Activated CD8-positive, alpha-beta T cell treated with anti-CD3 and anti-CD28 coated beads, Interleukin-2, amount 10 ng/mL, durations not matched to agents 7 days and 5 days (primary cell): Measurements from ENCODE around the gene WDR76. TPM values are rescaled to one million over a fixed set of nuclear protein-coding genes. Genes with fewer than 3 reads are reported as not detected.
A peak's percentile ranks its signal among the peaks of the same experiment; 100 is the strongest.
"Not testable (repeated sequence)": the region's sequence is repeated elsewhere in the genome, so short reads cannot be mapped to it uniquely, and the experiment has no call there.

Experiments used
- ATAC-seq: fragments of 150-1000 bp; cut with Tn5 transposase; one replicate; pipeline ENCODE4 v1.10.0; 2021; ENCODE audit warnings: moderate library complexity
- CTCF ChIA-PET: fragments of 350-600 bp; sonication (Branson Sonifier 250); formaldehyde crosslinking; loops from one replicate; lab custom pipeline; 2021; ENCODE audit warnings: antibody characterized with exemption; lab: Charles Lee
- POLR2A ChIA-PET: fragments of 350-600 bp; sonication (Branson Sonifier 250); formaldehyde crosslinking; loops from one replicate; lab custom pipeline; 2021; ENCODE audit warnings: antibody characterized with exemption; lab: Charles Lee
- DNase-seq: peaks from one replicate; pipeline ENCODE4 v3.0.0-alpha.2; 2020
- H3K27ac Mint-ChIP-seq: one replicate; pipeline ENCODE4 v1.8.0; 2021; ENCODE audit warnings: mild to moderate bottlenecking, mixed read lengths
- H3K27me3 Mint-ChIP-seq: one replicate; pipeline ENCODE4 v1.8.0; 2021; ENCODE audit warnings: low read depth, mixed read lengths
- H3K36me3 Mint-ChIP-seq: one replicate; pipeline ENCODE4 v1.8.0; 2021; ENCODE audit warnings: low read depth, mixed read lengths
- H3K4me1 Mint-ChIP-seq: one replicate; pipeline ENCODE4 v1.8.0; 2021; ENCODE audit warnings: low read depth, mixed read lengths
- H3K4me3 Mint-ChIP-seq: one replicate; pipeline ENCODE4 v1.8.0; 2021; ENCODE audit warnings: mild to moderate bottlenecking, mixed read lengths
- H3K9me3 Mint-ChIP-seq: one replicate; pipeline ENCODE4 v1.8.0; 2022; ENCODE audit warnings: mixed read lengths; ENCODE audit not compliant: insufficient read depth
- total RNA-seq, 2 experiments: library from RNA; stranded (reverse); gene quantifications; one replicate each; pipeline ENCODE4 v1.2.3, GENCODE V29; 2021

The WDR76 gene
- total RNA-seq, 2 experiments from 2014 or later, result 87.0 to 88.7 TPM

- H3K9me3 Mint-ChIP-seq, result no peaks in the 10 kb centered on the region
- H3K27ac Mint-ChIP-seq, result peak within 1 kb of the TSS; percentile 96
- H3K27me3 Mint-ChIP-seq, result no peaks in the 10 kb centered on the region
- peaks cover 44% of the 10 kb centered on the region for H3K36me3 Mint-ChIP-seq
- H3K4me3 Mint-ChIP-seq, result peak within 1 kb of the TSS; percentile 89
- ATAC-seq (peak; percentile 82), DNase-seq (peak; percentile 96)
- peaks cover 60% of the 10 kb centered on the region for H3K4me1 Mint-ChIP-seq
- POLR2A ChIA-PET, result interaction anchor here (0.6 to 3.1 kb wide), 15 partner anchors 14 to 606 kb away, joined by 3 to 23 read pairs (median 4); partner anchors contain the start of genes CTDSPL2, ELL3, HYPK and SERINC4
- CTCF ChIA-PET, result interaction anchor here (0.8 to 2.3 kb wide), 6 partner anchors 8 to 79 kb away, joined by 3 to 11 read pairs (median 4); partner anchors contain the start of genes ELL3, HYPK, PDIA3 and SERINC4
Observed at GRCh38 chr15:43824302-43825246, 2.2 kb upstream of the WDR76 start, which contains the start of gene MFAP1. MFAP1 (minus strand) TSS chr15:43824690; CDS start chr15:43824569, 121 bp downstream.

GRCh38 chr15:43825305-43825704 lies 1.5 kb upstream of the WDR76 start:
- not testable (repeated sequence) for H3K27me3 Mint-ChIP-seq, H3K9me3 Mint-ChIP-seq, H3K4me3 Mint-ChIP-seq, DNase-seq, H3K27ac Mint-ChIP-seq, ATAC-seq
- Mint-ChIP-seq H3K36me3 (peaks cover 47% of the 10 kb centered on the region), H3K4me1 (peaks cover 63% of the 10 kb centered on the region)
- ChIA-PET POLR2A (interaction anchor here (1.0 to 3.1 kb wide), 5 partner anchors 23 to 76 kb away, joined by 3 to 23 read pairs (median 11); partner anchors contain the start of genes ELL3, HYPK and SERINC4), CTCF (interaction anchor here (2.0 to 2.3 kb wide), 2 partner anchors 25 to 49 kb away, joined by 8 to 11 read pairs; partner anchors contain the start of genes ELL3, HYPK and SERINC4)

DNA sequence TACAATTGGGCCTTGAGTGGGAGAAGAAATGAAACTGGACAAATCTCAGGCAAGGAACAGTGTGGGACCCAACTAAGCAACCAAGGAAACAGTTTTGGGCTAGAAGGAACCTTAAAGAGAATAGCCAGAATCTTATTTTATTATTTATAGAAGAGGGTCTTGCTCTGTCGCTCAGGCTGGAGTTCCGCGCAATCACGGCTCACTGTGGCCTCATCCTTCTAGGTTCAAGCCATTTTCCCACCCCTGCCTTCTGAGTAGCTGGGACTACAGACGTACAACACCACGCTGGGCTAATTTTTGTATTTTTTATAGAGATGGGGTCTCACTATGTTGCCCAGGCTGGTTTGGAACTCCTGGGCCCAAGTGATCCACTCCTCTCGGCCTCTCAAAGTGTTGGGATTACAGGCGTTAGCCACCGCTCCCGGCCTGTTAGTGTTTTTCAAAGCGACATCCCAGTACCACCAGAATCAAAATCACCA lies 734 bp upstream of the WDR76 start:
- Mint-ChIP-seq H3K4me3 (peak overlapping the region; percentile 85), H3K4me1 (peaks cover 60% of the 10 kb centered on the region), H3K9me3 (no peaks in the 10 kb centered on the region), H3K27me3 (no peaks in the 10 kb centered on the region), H3K27ac (peak overlapping the region; percentile 95), H3K36me3 (peaks cover 51% of the 10 kb centered on the region)
- no peak for ATAC-seq
- ChIA-PET POLR2A (interaction anchor here (2.0 to 3.1 kb wide), 2 partner anchors 25 to 49 kb away, joined by 9 to 18 read pairs; partner anchors contain the start of genes ELL3, HYPK and SERINC4), CTCF (interaction anchor here (2.0 to 2.3 kb wide), 2 partner anchors 26 to 50 kb away, joined by 8 to 11 read pairs; partner anchors contain the start of genes ELL3, HYPK and SERINC4)
- DNase-seq, result no peak

DNA sequence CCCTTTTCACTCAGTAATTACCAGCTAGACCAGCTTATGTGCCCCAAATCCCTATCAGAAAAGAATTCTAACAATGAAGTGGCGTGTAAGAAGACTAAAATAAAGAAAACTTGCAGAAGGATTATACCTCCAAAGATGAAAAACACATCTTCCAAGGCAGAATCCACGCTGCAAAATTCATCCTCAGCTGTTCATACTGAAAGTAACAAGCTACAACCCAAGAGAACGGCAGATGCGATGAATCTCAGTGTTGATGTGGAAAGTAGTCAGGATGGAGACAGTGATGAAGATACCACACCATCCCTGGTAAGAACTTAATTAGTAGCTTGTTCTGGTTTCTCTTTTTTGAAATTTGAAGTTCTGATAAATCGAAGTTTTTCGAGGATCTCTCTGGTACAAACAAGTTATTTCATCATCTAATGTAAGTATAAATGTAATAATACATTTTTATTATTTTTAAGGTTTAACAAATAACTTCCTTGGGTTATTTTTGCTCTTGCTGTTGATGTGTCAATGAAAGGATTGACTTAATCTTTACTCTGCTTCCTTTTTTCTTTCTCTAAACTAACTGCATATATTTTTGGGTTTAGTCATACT lies 1.4 kb downstream of the WDR76 start:
- peaks cover 54% of the 10 kb centered on the region for H3K36me3 Mint-ChIP-seq
- H3K4me3 Mint-ChIP-seq, result peak overlapping the region; percentile 85
- ChIA-PET CTCF (interaction anchor here (0.8 to 1.4 kb wide), 7 partner anchors 8 to 58 kb away, joined by 3 to 5 read pairs (median 3); partner anchors contain the start of genes ELL3 and SERF2), POLR2A (interaction anchor here (0.5 to 2.0 kb wide), 7 partner anchors 13 to 459 kb away, joined by 3 to 9 read pairs (median 6); partner anchors contain the start of genes ELL3, HYPK, SERF2 and SERINC4)
- H3K27me3 Mint-ChIP-seq, result no peaks in the 10 kb centered on the region
- peak overlapping the region; percentile 95 for H3K27ac Mint-ChIP-seq
- DNase-seq (peak; percentile 45), ATAC-seq (peak; percentile 20)
- H3K4me1 Mint-ChIP-seq, result peaks cover 57% of the 10 kb centered on the region
- H3K9me3 Mint-ChIP-seq, result no peaks in the 10 kb centered on the region

DNA sequence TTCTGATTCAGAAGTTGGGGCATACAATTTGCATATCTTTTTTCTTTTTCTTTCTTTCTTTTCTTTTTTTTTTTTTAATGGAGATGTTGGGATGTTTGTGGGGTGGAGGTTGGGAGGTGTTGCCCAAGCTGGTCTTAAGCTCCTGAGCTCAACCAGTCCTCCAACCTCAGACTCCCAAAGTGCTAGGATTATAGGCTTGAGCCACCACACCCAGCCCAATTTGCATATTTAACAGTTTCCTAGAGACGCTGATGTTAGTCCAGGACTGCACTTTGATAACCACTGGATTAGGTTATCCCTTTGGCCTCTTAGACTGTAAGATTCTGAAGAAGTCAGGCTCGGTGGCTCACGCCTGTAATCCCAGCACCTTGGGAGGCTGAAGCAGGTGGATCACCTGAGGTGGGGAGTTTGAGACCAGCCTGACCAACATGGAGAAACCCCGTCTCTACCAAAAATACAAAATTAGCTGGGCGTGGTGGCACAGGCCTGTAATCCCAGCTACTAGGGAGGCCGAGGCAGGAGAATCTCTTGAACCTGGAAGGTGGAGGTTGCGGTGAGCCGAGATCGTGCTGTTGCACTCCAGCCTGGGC lies 3.2 kb downstream of the WDR76 start:
- Mint-ChIP-seq H3K27ac (peak overlapping the region; percentile 47), H3K4me3 (peak overlapping the region; percentile 85), H3K4me1 (peaks cover 53% of the 10 kb centered on the region), H3K36me3 (peaks cover 60% of the 10 kb centered on the region)
- CTCF ChIA-PET, H3K9me3 Mint-ChIP-seq, H3K27me3 Mint-ChIP-seq, DNase-seq, ATAC-seq: not testable (repeated sequence)
- POLR2A ChIA-PET, result interaction anchor here (0.6 to 1.9 kb wide), 2 partner anchors 29 kb away, joined by 3 to 10 read pairs; partner anchors contain the start of genes HYPK and SERINC4

- ChIA-PET POLR2A (interaction anchor here (0.6 to 1.9 kb wide), 6 partner anchors 9 to 38 kb away, joined by 3 to 10 read pairs (median 4); partner anchors contain the start of genes HYPK and SERINC4), CTCF (interaction anchor here (1.2 kb wide), 2 partner anchors 54 to 670 kb away, joined by 3 to 4 read pairs; partner anchors contain the start of gene ELL3)
- H3K27ac Mint-ChIP-seq, result peak overlapping the region; percentile 11
- peaks cover 47% of the 10 kb centered on the region for H3K4me1 Mint-ChIP-seq
- DNase-seq, H3K27me3 Mint-ChIP-seq, H3K9me3 Mint-ChIP-seq, ATAC-seq: not testable (repeated sequence)
- H3K4me3 Mint-ChIP-seq, result peak overlapping the region; percentile 85
- H3K36me3 Mint-ChIP-seq, result peaks cover 64% of the 10 kb centered on the region
Observed at GRCh38 chr15:43830691-43831275, 4.0 kb downstream of the WDR76 start.

DNA sequence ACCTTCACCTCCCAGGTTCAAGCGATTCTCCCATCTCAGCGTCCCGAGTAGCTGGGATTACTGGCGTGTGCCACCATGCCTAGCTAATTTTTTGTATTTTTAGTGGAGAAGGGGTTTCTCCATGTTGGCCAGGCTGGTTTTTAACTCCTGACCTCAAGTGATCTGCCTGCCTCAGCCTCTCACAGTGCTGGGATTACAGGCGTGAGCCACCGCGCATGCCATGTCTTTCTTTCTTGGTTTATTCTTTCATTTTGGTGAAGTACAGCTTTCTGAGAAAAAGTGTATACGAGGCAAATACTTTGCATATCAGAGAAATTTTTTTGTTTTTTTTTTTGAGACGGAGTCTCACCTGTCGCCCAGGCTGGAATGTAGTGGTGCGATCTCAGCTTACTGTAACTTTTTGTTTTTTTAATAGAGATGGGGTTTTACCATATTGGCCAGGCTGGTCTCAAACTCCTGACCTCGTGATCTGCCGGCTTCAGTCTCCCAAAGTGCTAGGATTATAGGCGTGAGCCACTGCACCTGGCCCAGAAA lies 4.8 kb downstream of the WDR76 start:
- not testable (repeated sequence) for ATAC-seq, DNase-seq, H3K9me3 Mint-ChIP-seq, H3K27me3 Mint-ChIP-seq
- Mint-ChIP-seq H3K4me3 (peak overlapping the region; percentile 26), H3K4me1 (peaks cover 45% of the 10 kb centered on the region), H3K36me3 (peaks cover 69% of the 10 kb centered on the region), H3K27ac (peak overlapping the region; percentile 50)
- ChIA-PET CTCF (interaction anchor here (1.1 to 1.3 kb wide), 4 partner anchors 9 to 669 kb away, joined by 3 to 4 read pairs (median 3); partner anchors contain the start of gene ELL3), POLR2A (interaction anchor here (0.6 to 1.9 kb wide), 6 partner anchors 10 to 38 kb away, joined by 3 to 10 read pairs (median 4); partner anchors contain the start of genes HYPK and SERINC4)

- H3K27me3 Mint-ChIP-seq, ATAC-seq, DNase-seq, H3K4me3 Mint-ChIP-seq, H3K9me3 Mint-ChIP-seq: not testable (repeated sequence)
- ChIA-PET CTCF (interaction anchor here (0.8 to 1.3 kb wide), 4 partner anchors 8 to 28 kb away, joined by 3 read pairs; partner anchors contain the start of gene MFAP1), POLR2A (interaction anchor here (1.0 to 1.4 kb wide), 2 partner anchors 28 to 39 kb away, joined by 3 to 6 read pairs; no protein-coding TSS in a partner anchor)
- peak overlapping the region; percentile 29 for H3K27ac Mint-ChIP-seq
- peaks cover 44% of the 10 kb centered on the region for H3K4me1 Mint-ChIP-seq
- H3K36me3 Mint-ChIP-seq, result peaks cover 66% of the 10 kb centered on the region
Observed at GRCh38 chr15:43832485-43832884, 5.7 kb downstream of the WDR76 start.

DNA sequence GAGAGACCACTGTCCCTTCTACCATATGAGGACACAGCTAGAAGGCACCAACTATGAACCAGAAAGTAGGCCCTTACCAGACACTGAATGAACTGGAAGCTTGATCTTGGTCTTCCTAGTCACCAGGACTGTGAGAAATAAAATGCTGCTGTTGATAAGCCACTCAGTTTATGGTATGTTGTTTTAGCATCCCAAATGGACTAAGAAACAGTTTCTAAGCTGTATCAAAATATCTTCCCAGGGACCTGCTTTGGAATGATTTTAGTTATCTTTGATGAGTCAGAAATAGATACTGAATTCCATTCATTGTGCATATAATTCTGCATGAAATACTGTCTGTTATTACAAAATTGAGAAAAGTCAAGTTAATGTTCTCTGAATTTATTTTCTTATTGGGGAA lies 18.6 kb downstream of the WDR76 start:
- ChIA-PET POLR2A (no interaction called here), CTCF (no interaction called here)
- Mint-ChIP-seq H3K36me3 (peaks cover 47% of the 10 kb centered on the region), H3K27ac (no peak overlapping the region), H3K4me1 (no peaks in the 10 kb centered on the region), H3K27me3 (no peaks in the 10 kb centered on the region), H3K4me3 (no peak overlapping the region), H3K9me3 (no peaks in the 10 kb centered on the region)
- ATAC-seq (no peak), DNase-seq (no peak)

- H3K27ac Mint-ChIP-seq, result no peak overlapping the region
- ChIA-PET CTCF (interaction anchor here (0.7 kb wide), 1 partner anchor 18 kb away, joined by 3 read pairs; no protein-coding TSS in a partner anchor), POLR2A (interaction anchor here (1.0 kb wide), 1 partner anchor 11 kb away, joined by 3 read pairs; no protein-coding TSS in a partner anchor)
- no peaks in the 10 kb centered on the region for H3K9me3 Mint-ChIP-seq
- H3K4me1 Mint-ChIP-seq, result no peaks in the 10 kb centered on the region
- ATAC-seq (no peak), DNase-seq (no peak)
- H3K27me3 Mint-ChIP-seq, result no peaks in the 10 kb centered on the region
- peaks cover 53% of the 10 kb centered on the region for H3K36me3 Mint-ChIP-seq
- H3K4me3 Mint-ChIP-seq, result no peak overlapping the region
Observed at GRCh38 chr15:43851251-43851650, 24.4 kb downstream of the WDR76 start.
